ENCODE data around the gene STING1. TPM values are rescaled to one million over a fixed set of nuclear protein-coding genes. Genes with fewer than 3 reads are reported as not detected.
"Not testable (repeated sequence)": the region's sequence is repeated elsewhere in the genome, so short reads cannot be mapped to it uniquely, and the experiment has no call there.

The STING1 gene
- polyA plus RNA-seq, 1 donor from 2014 or later, result 0.12 TPM

GRCh38 chr5:139528695-139529094, 46.1 kb upstream of the STING1 start:
- H3K4me2 ChIP-seq (ENCODE audit: low read length); H3K79me2 ChIP-seq (replicated peaks; ENCODE audit: insufficient read depth, low read length); H3K4me3 ChIP-seq (ENCODE audit: low read length); H3K36me3 ChIP-seq (ENCODE audit: insufficient read depth, low read length); H3K27ac ChIP-seq (ENCODE audit: low read length); H4K20me1 ChIP-seq (ENCODE audit: insufficient read depth); H3K27me3 ChIP-seq (ENCODE audit: insufficient read depth, low read depth, low read length); H3K9me2 ChIP-seq (ENCODE audit: insufficient read depth, low read length); H3K9ac ChIP-seq (ENCODE audit: low read length); H3K9me3 ChIP-seq (ENCODE audit: low read length); H2AFZ ChIP-seq (ENCODE audit: low read depth, low read length); H3F3A ChIP-seq (ENCODE audit: insufficient read depth, low read length, poor library complexity, severe bottlenecking): not testable (repeated sequence)

- not testable (repeated sequence) for H3K4me2 ChIP-seq (ENCODE audit: low read length); H2AFZ ChIP-seq (ENCODE audit: low read depth, low read length); H4K20me1 ChIP-seq (ENCODE audit: insufficient read depth); H3K9me3 ChIP-seq (ENCODE audit: low read length); H3K9ac ChIP-seq (ENCODE audit: low read length); H3K79me2 ChIP-seq (replicated peaks; ENCODE audit: insufficient read depth, low read length); H3K9me2 ChIP-seq (ENCODE audit: insufficient read depth, low read length); H3K4me3 ChIP-seq (ENCODE audit: low read length); H3K27ac ChIP-seq (ENCODE audit: low read length); H3F3A ChIP-seq (ENCODE audit: insufficient read depth, low read length, poor library complexity, severe bottlenecking); H3K27me3 ChIP-seq (ENCODE audit: insufficient read depth, low read depth, low read length); H3K36me3 ChIP-seq (ENCODE audit: insufficient read depth, low read length)
Measured at GRCh38 chr5:139527896-139528467, 45.4 kb upstream of the STING1 start.

- H3K36me3 ChIP-seq (ENCODE audit: insufficient read depth, low read length); H3K9me3 ChIP-seq (ENCODE audit: low read length); H3K27ac ChIP-seq (ENCODE audit: low read length); H3K4me3 ChIP-seq (ENCODE audit: low read length); H3K27me3 ChIP-seq (ENCODE audit: insufficient read depth, low read depth, low read length); H3K4me2 ChIP-seq (ENCODE audit: low read length); H3K9me2 ChIP-seq (ENCODE audit: insufficient read depth, low read length); H3K9ac ChIP-seq (ENCODE audit: low read length); H4K20me1 ChIP-seq (ENCODE audit: insufficient read depth); H2AFZ ChIP-seq (ENCODE audit: low read depth, low read length); H3K79me2 ChIP-seq (replicated peaks; ENCODE audit: insufficient read depth, low read length); H3F3A ChIP-seq (ENCODE audit: insufficient read depth, low read length, poor library complexity, severe bottlenecking): not testable (repeated sequence)
Measured at GRCh38 chr5:139527090-139527470, 44.5 kb upstream of the STING1 start.

- not testable (repeated sequence) for H3K27ac ChIP-seq (ENCODE audit: low read length); H3K9ac ChIP-seq (ENCODE audit: low read length); H3K36me3 ChIP-seq (ENCODE audit: insufficient read depth, low read length); H3K79me2 ChIP-seq (replicated peaks; ENCODE audit: insufficient read depth, low read length); H3K9me2 ChIP-seq (ENCODE audit: insufficient read depth, low read length); H4K20me1 ChIP-seq (ENCODE audit: insufficient read depth); H3K27me3 ChIP-seq (ENCODE audit: insufficient read depth, low read depth, low read length); H3F3A ChIP-seq (ENCODE audit: insufficient read depth, low read length, poor library complexity, severe bottlenecking); H3K4me2 ChIP-seq (ENCODE audit: low read length); H3K9me3 ChIP-seq (ENCODE audit: low read length); H3K4me3 ChIP-seq (ENCODE audit: low read length); H2AFZ ChIP-seq (ENCODE audit: low read depth, low read length)
Measured at GRCh38 chr5:139526309-139527089, 43.9 kb upstream of the STING1 start.

GRCh38 chr5:139525586-139526308, 43.2 kb upstream of the STING1 start:
- H3K79me2 ChIP-seq (replicated peaks; ENCODE audit: insufficient read depth, low read length); H3K9me3 ChIP-seq (ENCODE audit: low read length); H3K4me2 ChIP-seq (ENCODE audit: low read length); H3K27ac ChIP-seq (ENCODE audit: low read length); H3K27me3 ChIP-seq (ENCODE audit: insufficient read depth, low read depth, low read length); H3K4me3 ChIP-seq (ENCODE audit: low read length); H3K9ac ChIP-seq (ENCODE audit: low read length); H3F3A ChIP-seq (ENCODE audit: insufficient read depth, low read length, poor library complexity, severe bottlenecking); H4K20me1 ChIP-seq (ENCODE audit: insufficient read depth); H3K36me3 ChIP-seq (ENCODE audit: insufficient read depth, low read length); H3K9me2 ChIP-seq (ENCODE audit: insufficient read depth, low read length); H2AFZ ChIP-seq (ENCODE audit: low read depth, low read length): not testable (repeated sequence)
